GM10248 (cell line): ENCODE data around the gene CLIC5.

Source experiments
- CTCF ChIA-PET: fragments of 300-600 bp; sonication (Branson Sonifier 250); formaldehyde crosslinking; extraction: SDS; loops from one replicate; lab custom pipeline; 2021; ENCODE audit warnings: antibody characterized with exemption; lab: Yijun Ruan, JAX
- POLR2A ChIA-PET: fragments of 350-650 bp; sonication (Branson Sonifier 250); formaldehyde crosslinking; extraction: SDS; loops from one replicate; lab custom pipeline; 2020; ENCODE audit warnings: antibody characterized with exemption; lab: Yijun Ruan, JAX
- DNase-seq: peaks from one replicate; pipeline ENCODE4 v3.0.0; 2012; ENCODE audit errors: extremely low spot score
- CTCF ChIP-seq: IDR thresholded peaks from 2 replicates; pipeline ENCODE4 v1.5.1; 2012; ENCODE audit warnings: mild to moderate bottlenecking, low read depth; ENCODE audit errors: extremely low read depth, missing control alignments, control extremely low read depth

The CLIC5 gene

GRCh38 chr6:46039646-46040045, 24.0 kb upstream of the CLIC5 start:
- no peak for DNase-seq
- CTCF ChIA-PET, result interaction anchor here (0.9 to 1.5 kb wide), 4 partner anchors 12 to 109 kb away, joined by 3 to 4 read pairs (median 3); no protein-coding TSS in a partner anchor
- no peak for TF ChIP-seq CTCF
- POLR2A ChIA-PET, result no interaction called here

- no peak for DNase-seq
- no peak for TF ChIP-seq CTCF
- CTCF ChIA-PET, result interaction anchor here (0.7 kb wide), 1 partner anchor 10 kb away, joined by 3 read pairs; no protein-coding TSS in a partner anchor
- POLR2A ChIA-PET, result no interaction called here
Measured at GRCh38 chr6:46036911-46037310, 21.3 kb upstream of the CLIC5 start.

GRCh38 chr6:46035242-46035641, 19.6 kb upstream of the CLIC5 start:
- CTCF ChIA-PET, result interaction anchor here (1.4 to 1.8 kb wide), 3 partner anchors 10 to 1560 kb away, joined by 4 to 5 read pairs (median 5); no protein-coding TSS in a partner anchor
- DNase-seq, result no peak
- no peak for TF ChIP-seq CTCF
- POLR2A ChIA-PET, result no interaction called here

- TF ChIP-seq CTCF, result no peak
- CTCF ChIA-PET, result interaction anchor here (0.8 kb wide), 1 partner anchor 101 kb away, joined by 4 read pairs; no protein-coding TSS in a partner anchor
- POLR2A ChIA-PET, result no interaction called here
- DNase-seq, result no peak
Measured at GRCh38 chr6:46032110-46032998, 16.7 kb upstream of the CLIC5 start.

- ChIA-PET POLR2A (no interaction called here), CTCF (no interaction called here)
- no peak for DNase-seq
- TF ChIP-seq CTCF, result no peak
Measured at GRCh38 chr6:46029602-46030001, 13.9 kb upstream of the CLIC5 start.

- ChIA-PET CTCF (interaction anchor here (1.1 to 1.4 kb wide), 3 partner anchors 8 to 17 kb away, joined by 3 read pairs; no protein-coding TSS in a partner anchor), POLR2A (no interaction called here)
Measured at GRCh38 chr6:46026307-46026706, 10.6 kb upstream of the CLIC5 start.

More at GRCh38 chr6:46026307-46026706, 10.6 kb upstream of the CLIC5 start:
- TF ChIP-seq CTCF, result no peak
- DNase-seq, result no peak
